ENCODE measurements around the gene LRTM2.

Gene LRTM2
- total RNA-seq, result 0 reads per million in 4 donors

- no peak for DNase-seq
Observed at GRCh38 chr12:1820191-1820895, at the start of gene LRTM2. TSS of gene LRTM2 (plus strand) at chr12:1820565. CDS start at chr12:1828149, 7,584 bp downstream.

DNA sequence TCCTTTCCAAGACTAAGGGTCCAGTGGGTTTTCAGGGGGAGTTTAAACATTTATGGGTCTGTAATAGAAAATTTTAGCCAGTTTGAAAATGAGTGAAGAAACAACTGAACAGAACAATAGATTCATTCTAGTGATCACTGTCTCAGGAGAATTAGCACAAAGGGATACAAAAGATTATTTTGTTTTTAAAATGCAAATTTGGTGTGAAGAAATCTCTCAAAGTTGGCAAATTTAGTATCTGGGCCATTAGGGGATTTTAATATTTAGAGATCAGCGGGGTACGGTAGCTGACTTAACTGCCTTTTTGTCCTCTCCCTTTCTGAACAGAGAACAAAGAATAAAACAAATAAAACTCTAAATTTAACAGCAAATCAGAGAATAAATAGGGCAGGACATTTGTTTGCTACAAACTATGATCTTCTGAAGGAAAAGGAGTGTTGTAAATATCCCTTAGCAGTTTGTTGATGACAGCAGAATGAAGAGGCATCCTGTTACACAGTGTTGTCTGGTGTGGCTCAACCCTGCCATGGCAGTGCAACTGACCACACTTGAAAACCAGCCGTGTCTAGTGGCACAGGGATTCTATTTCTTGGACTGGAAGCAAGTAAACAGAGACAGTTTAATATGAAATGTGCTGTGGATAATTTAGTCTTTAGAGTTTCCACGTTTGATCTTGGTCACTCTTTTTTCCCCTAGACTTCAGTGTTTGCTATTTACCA lies 46.3 kb upstream of the LRTM2 start:
- DNase-seq, result no peak

DNA sequence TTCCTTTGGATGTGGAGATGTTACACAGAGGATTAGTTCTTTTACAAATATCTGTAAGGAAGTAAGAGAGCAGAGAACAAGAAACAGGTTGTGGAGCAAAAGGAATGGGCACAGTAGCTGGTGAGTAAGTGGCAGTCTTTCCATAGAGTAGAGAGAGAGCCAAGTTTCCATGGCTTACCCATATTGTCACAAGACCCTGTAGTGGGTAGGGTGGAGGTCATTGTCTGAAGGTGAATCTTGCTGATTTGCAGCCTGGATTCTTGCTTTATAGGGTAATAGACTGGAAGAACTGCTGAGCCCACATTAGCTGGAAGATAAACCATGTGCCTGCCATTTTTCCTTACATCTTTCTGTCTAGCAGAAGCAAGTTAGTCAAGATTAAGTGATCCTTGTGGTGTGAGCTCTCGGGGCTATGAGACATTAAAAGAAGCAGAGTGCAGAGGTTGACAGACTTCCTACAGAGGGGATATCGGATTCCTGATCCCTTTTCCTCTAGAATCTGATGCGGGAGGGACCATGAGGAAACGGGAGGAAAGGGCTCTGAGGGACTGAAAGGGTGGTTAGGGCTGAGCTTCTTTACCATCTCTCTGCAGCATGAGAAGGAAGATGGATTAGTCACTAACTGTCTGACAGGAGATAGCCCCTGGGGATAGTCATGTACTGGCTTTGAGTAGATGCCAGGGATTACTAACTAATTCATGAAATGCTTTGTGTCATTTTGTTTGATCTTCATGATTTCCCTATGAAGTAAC lies 44.0 kb upstream of the LRTM2 start:
- no peak for DNase-seq

DNA sequence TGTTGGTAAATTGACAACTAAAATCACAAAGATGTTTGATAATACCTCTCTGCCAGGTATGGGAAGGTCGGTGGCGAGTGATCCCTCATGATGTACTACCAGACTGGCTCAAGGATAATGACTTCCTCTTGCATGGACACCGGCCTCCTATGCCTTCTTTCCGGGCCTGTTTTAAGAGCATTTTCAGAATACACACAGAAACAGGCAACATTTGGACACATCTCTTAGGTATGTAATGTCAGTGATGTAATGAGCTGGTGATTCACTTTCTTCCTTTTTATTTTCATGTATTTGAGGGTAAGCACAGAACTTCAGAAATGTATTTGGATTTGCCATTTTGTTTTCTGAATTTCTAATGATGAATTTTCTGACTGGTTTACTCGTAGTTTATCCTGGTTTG lies 42.6 kb upstream of the LRTM2 start:
- DNase-seq, result no peak

DNA sequence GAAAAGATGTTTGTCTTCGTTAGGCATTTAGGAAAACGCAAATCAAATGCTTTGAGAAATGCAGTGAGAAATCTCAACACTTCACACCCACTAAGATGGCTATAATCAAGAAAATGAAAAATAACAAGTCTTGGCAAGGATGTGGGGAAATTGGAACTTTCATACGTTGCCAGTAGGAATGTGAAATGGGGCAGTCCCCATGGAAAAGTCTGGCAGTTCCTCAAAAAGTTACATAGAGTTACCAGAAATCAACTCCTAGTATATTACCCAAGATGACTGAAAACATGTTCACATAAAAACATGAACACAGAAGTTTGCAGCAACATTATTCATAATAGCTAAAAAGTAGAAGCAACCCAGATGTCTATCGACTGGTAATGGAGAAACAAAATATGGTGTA lies 41.5 kb upstream of the LRTM2 start:
- DNase-seq, result no peak

- no peak for DNase-seq
Observed at GRCh38 chr12:1779783-1780182, 40.6 kb upstream of the LRTM2 start.

DNA sequence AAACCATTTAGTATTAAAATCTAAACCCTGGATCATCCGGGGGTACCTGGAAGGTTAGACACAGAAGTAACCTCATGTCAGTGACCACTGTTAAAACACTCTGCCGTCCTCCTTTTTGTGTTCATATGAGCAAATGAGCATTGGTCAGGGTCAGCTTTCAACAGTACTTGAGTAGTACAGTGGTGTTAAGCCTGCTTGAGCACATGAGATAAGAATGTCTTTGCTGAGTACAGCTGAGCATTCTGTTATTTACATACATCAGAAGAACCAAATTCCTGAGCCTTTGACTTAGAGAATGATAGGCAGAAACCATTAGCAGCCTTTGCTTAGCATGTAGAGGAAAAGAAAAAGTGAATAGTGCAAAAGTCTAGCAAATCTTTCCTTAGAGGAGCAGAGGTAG lies 38.6 kb upstream of the LRTM2 start:
- DNase-seq, result no peak

DNA sequence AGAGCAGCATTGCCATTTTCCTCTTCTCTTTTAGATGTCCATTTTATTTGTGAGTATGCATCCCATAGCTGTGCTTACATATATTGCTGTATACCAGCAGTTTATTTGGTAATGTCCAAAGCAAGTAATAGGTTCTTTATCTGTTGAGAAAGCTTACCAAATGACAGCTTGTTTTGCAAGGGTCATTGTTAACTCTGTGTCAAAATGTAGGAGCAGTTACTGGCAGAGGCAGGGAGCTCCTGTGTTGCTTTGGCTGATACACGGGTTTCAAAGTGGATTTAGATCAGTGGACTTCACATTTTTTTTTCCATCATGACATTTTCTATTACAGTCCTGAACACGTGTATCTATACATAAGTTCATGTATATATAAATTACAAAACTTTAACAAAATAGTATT lies 38.1 kb upstream of the LRTM2 start:
- no peak for DNase-seq

- no peak for DNase-seq
Observed at GRCh38 chr12:1787714-1788113, 32.7 kb upstream of the LRTM2 start.

DNA sequence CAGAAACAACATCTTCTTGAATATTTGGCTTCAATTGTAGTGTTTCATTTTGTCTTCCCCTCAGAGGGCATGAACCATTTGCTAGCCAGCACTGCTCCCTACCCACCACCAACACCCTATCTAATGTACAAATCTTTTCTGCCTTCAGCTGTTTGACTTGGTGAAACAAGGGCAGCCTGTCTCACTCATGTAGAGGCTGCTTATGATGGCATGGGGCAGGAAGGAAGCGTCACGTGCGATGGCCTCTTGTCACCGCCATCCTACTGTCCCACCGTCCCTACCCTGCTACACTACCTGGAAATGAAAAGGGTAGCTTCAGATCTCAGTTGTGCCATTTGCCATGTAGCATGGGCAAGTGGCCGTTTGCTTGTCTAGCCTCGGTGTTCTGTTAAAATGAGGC lies 29.9 kb upstream of the LRTM2 start:
- DNase-seq, result no peak

DNA sequence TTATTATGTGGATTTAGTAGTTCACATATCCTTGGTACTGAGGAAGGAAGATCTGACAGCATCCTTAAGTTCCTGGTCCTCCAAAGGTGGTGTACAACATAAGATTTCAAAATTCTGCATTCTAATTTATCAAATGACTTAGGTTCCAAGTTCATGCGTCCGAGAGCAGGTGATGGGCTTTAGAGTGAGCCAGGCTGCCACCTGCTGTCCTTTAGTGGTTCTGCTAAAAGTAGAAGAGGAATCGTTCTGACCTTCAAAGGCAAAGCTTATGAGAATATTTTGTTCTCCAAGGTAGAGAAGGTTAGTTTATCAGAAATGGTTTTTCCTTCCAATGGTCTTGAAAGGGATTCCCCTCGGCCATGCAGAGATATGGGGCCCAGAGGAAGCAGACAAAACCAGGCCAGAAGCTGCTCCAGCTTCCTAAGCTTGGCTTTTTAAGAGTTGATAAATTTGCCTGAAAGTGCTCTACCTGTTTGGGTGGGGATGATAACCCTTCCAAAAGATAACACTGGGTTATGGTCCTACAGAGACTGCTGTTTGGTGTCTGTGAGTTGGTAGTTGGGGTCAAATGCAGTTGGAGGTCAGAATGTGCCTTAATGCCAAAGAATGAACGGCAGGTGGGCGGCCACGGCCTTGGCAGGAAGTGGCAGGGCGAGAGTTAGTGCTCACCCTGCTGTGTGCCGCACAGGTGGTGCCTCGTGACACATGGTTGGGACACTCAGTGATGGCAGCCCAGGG lies 29.1 kb upstream of the LRTM2 start:
- DNase-seq, result peak; percentile 40 to 65 (median 50)

- no peak for DNase-seq
Observed at GRCh38 chr12:1792406-1792805, 28.0 kb upstream of the LRTM2 start.

DNA sequence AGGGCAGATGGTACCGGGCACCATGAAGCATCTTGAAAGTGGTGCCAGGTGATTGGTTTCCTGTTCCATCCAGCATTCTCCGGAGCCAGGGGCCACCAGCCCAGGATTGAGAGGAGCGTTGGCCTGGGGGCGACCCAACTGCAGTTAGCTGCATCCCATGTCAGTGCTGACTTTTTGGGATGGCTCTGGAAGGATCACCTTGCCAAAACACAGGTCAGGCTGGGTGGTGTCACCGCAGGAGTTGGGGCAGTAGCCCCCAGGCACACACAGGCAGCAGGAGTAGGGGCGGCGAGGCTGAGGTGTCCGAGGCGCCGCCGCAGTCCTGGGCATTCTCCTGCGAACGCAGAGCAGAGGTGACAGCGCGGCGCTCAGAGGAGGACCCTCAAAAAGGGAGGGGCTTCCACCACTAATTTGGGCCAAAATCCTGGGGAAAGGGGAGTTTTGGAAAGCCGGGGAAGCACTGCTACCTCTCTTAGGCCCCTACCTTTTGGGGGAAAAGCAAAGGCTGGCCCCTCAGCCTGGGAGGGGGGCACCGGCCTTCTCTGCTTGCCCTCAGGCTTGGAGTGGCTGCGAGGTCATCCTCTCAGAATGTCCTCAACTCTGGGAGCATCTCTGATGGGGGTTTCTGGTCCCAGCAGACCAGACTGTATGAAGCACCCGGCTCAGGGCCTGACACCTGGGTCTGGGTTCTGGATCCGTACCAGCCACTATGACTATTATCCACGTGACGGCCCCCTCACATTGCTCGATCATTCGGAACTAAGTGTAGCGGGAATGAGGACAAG lies 26.7 kb upstream of the LRTM2 start:
- no peak for DNase-seq

DNA sequence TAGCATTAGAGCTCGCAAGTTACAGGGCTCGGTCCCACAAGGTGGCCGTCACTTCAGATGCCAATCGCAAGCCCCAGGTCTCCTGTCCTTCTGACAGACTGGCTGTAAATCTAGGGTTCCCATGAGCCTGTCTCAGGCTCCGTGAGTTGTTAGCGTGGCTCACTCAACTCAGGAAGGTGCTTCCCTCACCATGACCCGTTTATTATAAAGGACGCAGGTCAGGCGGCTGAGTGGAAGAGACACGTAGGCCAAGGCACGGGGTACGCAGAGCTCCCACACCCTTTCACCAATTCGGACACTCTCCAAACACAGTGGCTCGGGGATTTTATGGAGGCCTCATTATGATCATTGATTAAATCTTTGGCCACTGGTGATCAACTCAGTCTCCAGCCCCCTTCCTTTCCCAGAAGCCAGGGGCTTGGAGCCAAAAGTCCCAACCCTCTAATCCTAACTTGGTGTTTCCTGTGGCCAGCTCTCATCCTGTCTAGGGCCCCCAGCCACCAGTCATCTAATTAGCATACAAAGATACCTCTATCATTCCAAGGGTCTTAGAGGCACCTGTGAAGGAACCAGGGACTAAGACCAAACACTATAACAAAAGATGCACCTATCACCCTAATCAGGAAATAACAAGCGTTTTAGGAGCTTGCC lies 25.8 kb upstream of the LRTM2 start:
- no peak for DNase-seq

- no peak for DNase-seq
Observed at GRCh38 chr12:1795221-1795784, 25.1 kb upstream of the LRTM2 start.

DNA sequence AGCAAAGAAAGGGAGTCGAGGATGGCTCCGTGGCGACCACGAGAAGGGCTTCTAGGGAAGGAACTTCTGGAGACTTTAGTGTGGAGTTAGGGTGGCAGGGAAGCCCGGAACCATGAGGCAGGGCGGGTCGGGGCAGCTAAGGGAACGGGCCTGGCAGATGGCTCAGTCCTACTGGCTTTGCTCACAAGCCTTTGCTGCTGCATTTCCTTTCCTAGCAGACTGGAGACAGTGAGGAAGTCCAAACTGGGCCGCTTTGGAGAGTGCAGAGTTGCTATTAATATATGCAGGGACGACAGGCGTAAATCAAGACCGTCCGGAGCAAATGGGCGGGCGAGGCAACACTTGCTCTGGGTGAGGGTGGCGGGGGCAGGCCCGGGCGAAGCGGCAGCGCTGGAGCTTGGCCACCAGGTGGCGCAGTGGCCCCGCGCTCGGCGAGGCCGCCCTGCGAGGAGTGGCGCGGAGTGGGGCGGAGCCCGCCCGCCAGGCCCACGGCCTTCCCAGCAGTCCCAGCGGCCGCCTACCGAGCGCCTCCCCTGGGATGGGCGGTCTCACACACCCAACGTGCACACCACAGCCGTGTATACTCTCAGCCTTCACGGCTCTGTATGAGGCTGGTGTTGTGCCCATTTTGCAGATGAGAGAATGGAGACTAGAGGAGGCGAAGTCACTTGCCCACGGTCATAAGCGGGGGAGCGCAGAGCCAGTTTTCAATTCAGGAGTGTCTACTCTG lies 24.4 kb upstream of the LRTM2 start:
- DNase-seq, result peak; percentile 85 to 94 (median 90)

- peak in 3 of 5 donors; percentile 34 to 59 (median 39) for DNase-seq
Observed at GRCh38 chr12:1796515-1797010, 23.8 kb upstream of the LRTM2 start.

DNA sequence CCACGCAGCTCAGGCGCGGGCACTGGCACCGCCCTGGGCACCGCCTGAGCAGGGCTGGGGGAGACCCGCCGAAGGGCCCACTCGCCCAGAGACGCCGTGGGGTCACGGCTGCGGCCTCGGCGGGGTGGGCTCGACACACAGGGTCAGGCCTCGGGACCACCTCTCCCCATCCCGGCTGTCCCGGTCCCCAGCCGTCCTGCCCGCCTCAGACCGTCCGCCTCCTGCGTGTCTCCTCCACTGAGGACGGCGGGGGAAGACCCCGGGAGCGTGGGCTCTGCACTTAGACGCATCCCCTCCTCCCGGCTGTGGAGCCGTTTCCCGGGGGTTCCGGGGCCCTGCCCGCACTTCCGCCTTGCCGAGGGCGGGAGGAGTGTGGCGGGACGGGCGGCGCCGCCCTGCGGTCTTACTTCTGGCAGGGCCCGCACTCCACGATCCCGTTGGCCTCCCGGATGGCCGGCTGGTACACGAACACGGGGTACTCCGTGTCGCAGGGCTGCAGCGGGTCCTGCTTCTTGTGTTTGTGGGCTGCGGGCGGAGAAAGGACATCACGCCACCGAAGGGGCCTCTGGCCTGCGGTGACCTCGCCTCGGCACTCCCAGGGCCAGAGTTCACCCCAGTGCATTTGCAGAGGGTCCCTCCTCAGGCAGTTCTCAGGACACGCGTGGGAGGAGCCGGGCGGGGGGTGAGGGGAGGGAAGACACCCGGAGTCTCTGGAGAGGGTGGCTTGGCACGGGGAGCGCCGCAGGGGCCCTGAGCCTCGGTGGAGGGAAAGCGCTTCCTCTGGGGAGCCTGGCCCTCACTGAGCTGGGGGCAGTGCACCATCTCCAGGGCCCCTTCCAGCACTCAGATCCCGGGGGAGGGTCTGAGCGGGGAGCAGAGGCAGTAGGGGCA lies 23.1 kb upstream of the LRTM2 start:
- DNase-seq, result peak; percentile 43 to 62 (median 52)

- no peak for DNase-seq
Observed at GRCh38 chr12:1797991-1798640, 22.2 kb upstream of the LRTM2 start.
